NCI-H2107 (cell line): Measurements from ENCODE around the gene MINDY3.

Experiments
- DNase-seq: peaks from one replicate; lab custom pipeline; 2025; lab: John Stamatoyannopoulos, UW

MINDY3 gene

DNA sequence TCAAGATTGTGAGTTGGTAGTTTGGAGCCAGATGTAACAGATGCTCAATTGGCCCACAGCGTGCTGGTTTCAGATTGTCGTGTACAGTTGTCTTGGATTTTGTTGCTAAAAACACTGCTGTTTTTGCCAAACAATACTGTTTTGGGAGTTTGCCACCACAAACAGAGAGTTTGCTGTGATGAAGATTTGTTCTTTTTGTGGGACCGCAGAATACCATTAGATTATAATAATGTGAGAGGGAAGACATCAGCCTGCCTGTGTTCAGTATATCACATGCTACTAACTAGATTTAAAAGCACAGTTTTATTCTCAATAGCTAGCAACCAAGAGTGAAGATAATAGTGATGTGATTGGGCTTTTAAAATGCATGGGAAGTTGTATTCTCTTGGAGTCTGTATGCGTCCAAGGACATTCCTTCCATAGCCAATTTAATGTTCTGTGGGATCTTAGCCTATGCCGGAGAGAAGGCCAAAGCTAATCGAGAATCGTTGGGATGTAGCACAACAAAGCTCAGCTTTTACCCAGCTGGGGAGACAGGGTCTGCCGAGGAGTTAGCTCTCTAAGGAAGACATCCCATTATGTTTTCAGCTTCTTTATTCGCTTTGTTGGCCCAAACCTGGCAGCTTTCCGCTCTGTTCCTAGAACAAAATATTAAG is 121.9 kb downstream of the MINDY3 start:
- DNase-seq, result no peak

DNA sequence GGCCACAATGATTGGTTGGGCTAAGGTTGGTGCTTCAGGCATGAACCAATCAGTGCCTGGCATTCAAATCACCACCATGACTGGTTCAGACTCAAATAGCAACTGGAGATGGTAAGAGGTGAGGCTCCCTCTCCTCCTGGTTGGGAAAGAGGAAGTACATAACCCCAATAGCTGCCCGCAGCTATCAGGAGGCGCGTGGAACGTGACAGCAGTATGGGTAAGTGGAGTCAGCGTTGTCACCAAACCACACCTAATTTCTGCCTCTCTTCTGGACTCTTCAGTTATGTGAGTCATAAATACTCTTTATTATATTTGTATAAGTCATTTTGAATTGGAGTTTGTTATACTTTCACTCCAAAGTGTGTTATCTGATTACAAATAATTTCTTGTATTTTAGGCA is 122.7 kb downstream of the MINDY3 start:
- no peak for DNase-seq

DNA sequence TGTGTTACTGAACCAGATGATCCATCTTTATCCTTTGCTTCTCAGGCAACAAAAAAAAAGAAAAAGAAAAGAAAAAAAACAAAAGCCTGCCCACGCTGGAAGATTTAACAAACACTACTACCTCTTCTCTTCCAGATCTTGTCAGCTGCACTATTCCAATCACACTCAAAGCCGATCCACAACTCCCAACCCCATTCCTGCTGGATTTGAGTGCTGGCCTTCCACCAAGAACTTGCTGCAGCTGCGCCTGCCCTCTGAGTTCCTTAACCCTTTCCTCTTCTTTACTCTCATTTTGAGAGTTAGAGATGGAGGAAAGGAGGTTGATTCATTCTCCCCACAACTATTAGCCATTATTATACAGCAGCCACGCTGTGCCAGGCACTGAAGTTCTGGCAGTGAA is 124.5 kb downstream of the MINDY3 start:
- DNase-seq, result no peak

DNA sequence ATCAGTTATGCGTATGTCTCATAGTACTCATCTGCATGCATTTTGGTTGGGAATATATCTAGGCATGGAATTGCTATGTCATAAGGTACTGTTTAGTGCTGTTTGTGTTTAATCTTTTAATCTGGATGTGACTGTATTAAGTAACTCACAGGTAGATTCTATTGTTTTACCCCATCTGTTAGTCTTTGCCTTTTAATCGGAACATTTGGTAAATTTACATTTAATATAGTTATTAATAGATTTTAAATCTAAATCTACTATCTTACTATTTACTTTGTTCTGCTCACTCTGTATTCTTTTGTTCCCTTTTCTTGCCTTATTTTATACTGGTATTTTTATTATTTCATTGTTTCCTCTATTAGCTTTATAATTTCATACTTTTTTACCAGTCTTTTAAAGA is 130.0 kb downstream of the MINDY3 start:
- no peak for DNase-seq

DNA sequence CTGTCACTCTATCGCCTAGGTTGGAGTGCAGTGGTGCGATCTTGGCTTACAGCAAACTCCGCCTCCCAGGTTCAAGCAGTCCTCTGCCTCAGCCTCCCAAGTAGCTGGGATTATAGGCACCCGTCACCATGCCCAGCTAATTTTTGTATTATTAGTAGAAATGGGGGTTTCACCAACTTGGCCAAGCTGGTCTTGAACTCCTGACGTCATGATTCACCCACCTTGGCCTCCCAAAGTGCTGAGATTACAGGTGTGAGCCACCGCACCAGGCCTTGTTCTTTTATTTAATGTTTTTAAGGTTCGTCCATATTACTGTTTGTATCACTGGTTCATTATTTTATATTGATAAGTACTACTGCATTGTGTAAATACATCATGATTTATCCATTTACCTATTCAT is 130.4 kb downstream of the MINDY3 start:
- no peak for DNase-seq
